Posterior cingulate gyrus (tissue), 11 donors: ENCODE measurements around the gene S1PR2.
"Not testable (repeated sequence)": the region's sequence is repeated elsewhere in the genome, so short reads cannot be mapped to it uniquely, and the experiment has no call there.

Experiments used
- DNase-seq, 10 donors: peaks; one replicate each; pipeline versions ENCODE4 v3.0.0 to v3.0.0-alpha.2; 2020 to 2021; ENCODE audit warnings: mixed read lengths in 3 of 10
- intact Hi-C: fragments of 100-400 bp; cut with DNase I; formaldehyde crosslinking; loops from one replicate; pipeline ENCODE4 v1.15.1; 2023

Gene S1PR2

GRCh38 chr19:10227026-10227971, 3.8 kb downstream of the S1PR2 start:
- peak; percentile 83 to 99 (median 92) for DNase-seq
- intact Hi-C loops = loop anchor here (2.0 kb wide), 1 partner anchor 32 kb away; the partner anchor contains the start of gene DNMT1

DNA sequence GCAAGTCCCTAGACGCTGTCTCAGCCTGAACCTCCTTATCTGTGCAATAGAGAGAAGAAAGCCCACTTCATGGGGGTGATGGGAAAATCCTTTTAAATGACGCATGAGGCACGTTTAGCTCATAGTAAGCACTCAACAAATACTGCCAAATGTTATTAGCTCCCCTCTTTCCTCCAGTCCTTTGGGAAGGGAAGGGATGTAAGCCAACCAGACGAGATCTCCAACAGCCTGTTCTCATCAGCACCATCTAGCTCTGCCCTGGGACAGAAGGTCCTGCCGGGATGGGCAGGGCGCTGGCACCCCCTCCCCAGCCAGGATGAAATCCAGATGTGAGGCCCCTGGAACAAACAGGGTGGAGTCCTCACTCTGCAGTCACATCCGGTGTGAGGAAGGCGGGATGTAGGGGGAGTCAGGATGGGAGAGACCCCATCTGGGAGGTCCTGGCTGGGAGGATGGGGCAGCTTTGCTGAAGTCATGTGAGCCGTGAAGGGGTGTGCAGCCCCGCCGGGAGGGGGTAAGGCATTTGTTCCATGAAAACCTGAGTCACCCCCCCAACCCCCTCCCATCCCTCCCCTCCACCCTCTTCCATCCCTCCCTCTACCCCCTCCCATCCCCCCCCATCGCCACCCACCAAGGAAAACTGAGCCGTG, 4.6 kb downstream of the S1PR2 start:
- peak in 6 of 10 donors; percentile 9 to 79 (median 42) for DNase-seq

GRCh38 chr19:10226021-10226375, 5.1 kb downstream of the S1PR2 start:
- intact Hi-C loops = loop anchor here (2.0 kb wide), 1 partner anchor 31 kb away; the partner anchor contains the start of gene DNMT1
- DNase-seq = no peak

More for the DNA sequence above, 4.6 kb downstream of the S1PR2 start:
- intact Hi-C loops = loop anchor here (2.0 kb wide), 1 partner anchor 32 kb away; the partner anchor contains the start of gene DNMT1

GRCh38 chr19:10224337-10224736, 6.8 kb downstream of the S1PR2 start:
- intact Hi-C loops = no loop called here
- peak in 1 of 10 donors; percentile 83 for DNase-seq

GRCh38 chr19:10223488-10224213, 7.5 kb downstream of the S1PR2 start:
- no peak for DNase-seq
- intact Hi-C loops = no loop called here

- intact Hi-C loops = no loop called here
- no peak for DNase-seq
Observed at GRCh38 chr19:10222201-10222890, 8.8 kb downstream of the S1PR2 start.

DNA sequence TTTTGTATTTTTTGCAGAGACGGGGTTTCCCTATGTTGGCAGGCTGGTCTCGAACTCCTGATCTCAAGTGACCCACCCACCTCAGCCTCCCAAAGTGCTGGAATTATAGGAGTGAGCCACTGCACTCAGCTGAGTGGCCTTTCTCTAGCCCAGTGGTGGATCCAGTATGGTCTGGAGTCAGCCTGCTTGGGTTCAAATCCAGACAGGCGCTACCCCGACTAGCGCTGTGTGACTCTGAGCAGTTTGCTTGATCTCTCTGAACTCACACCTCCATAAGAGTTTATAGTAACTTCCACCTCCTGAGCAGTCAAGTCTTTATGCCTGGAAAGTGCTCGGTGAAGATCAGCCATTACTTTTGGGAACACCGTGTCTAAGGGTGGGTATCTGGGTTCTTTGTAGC, 10.4 kb downstream of the S1PR2 start:
- DNase-seq = no peak
- intact Hi-C loops = no loop called here

DNA sequence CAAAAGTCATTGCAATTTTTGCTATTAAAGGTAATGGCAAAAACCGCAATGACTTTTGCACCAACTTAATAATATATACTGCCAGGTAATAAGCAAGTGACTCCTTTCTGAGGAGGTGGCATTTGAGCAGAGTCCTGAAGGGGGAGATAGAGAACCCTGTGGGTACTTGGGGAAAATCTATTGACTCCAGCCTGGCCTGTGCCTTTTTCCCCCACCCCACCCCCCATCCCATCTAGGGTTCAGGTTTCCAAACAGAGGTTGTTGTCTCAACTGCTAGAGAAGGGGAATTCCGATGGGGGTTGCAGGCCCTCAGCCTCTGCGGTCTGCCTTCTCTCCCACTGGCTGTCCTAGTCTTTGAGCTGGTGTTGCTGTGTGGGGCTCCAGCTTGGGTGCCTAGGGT, 11.5 kb downstream of the S1PR2 start:
- no peak for DNase-seq
- intact Hi-C loops = no loop called here

DNA sequence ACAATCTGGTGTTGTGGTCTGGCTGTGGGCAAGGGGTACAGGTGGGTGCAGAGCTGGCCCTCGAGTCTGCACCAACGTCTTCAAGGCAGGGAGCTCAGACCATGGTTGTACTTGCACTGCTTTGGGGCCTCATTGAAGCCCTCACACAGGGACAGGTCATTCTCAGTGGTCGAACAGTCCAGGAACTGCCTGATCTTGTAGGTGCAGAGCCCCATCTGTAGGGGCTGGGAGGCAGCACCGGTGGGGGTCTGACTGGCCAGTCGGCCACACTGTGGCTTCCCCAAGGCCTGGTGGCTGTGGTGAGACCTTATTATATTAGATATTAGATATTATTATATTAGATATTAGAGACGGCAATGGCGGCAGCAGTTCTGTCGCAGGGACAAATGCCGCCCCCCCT, 14.0 kb downstream of the S1PR2 start:
- no peak for DNase-seq
- intact Hi-C loops = no loop called here

DNA sequence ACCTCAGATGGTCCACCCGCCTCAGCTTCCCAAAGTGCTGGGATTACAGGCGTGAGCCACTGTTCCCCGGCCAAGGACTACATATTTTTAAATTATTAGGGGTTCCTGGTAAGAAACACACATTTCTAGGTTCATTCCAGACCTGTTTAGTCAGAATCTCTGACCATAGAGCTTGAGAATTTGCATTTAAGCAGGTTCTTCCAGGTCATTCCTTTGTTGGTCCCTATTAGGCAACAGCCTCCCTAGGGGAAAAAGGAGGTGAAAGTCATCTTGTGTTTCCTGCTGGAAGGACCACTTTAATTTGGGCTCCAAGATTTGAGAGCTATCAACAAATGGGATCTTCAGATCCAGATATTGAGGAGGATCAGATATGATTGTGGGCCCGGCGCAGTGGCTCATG, 16.3 kb downstream of the S1PR2 start:
- no peak for DNase-seq
- intact Hi-C loops = no loop called here

GRCh38 chr19:10211691-10212090, 19.4 kb downstream of the S1PR2 start:
- no peak for DNase-seq
- intact Hi-C loops = no loop called here

DNA sequence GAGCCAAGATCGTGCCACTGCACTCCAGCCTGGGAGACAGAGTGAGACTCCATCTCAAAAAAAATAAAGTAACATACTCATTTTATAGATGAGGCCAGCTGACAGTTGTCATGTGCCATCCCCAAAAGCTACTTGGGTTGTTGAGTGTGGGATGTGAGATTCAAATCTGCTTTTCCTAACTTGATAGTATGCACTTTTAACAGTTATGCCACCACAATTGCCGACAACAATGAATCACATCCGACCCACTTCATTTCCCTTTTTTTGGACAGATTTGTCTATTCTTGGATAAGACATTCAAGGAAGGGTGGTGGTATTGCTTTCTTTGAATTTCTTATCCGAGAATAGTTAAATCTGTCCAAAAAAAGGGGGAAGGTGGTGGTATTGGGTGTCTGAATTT, 20.1 kb downstream of the S1PR2 start:
- no peak for DNase-seq
- intact Hi-C loops = no loop called here

DNA sequence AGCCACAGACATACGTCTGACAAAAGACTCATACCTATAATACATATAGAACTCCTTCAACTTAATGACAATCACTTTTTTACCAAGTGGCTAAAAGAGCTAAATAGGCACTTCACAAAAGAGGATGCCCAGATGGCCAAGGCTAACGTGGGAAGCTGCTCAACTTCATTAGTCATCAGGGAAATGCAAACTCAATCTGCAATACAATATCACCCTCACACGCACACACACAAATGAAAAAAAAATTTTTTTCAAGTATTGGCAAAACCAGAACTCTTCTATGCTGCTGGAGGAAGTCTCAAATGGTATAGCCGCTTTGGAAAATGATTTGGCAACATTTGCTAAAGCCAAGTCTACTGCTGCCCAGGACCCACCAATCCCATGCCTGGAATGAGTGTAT, 21.8 kb downstream of the S1PR2 start:
- intact Hi-C loops = no loop called here
- peak in 1 of 10 donors; percentile 8 for DNase-seq

DNA sequence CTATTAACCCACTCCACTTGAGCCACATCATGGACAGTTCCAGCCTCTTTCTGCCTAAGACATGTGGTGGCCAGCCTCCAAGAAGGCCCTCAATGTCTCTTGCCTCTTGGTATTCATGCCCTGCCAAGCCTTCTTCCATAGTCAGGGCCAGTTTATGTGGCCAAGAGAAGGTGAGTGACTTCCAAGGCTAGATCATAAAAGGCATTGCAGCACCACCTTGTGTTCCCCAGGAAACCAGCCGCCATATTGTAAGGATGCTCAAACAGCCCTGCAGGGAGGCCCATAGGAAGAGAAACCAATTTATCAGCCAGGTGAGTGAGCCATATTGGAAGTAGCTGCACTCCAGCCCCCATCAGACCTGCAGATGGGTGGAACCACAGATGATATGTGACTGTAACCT, 24.1 kb downstream of the S1PR2 start:
- no peak for DNase-seq
- intact Hi-C loops = no loop called here

GRCh38 chr19:10206226-10206885, 24.8 kb downstream of the S1PR2 start:
- DNase-seq = no peak
- intact Hi-C loops = no loop called here

GRCh38 chr19:10205636-10206035, 25.5 kb downstream of the S1PR2 start:
- DNase-seq = no peak
- intact Hi-C loops = no loop called here

- DNase-seq = no peak
- intact Hi-C loops = no loop called here
Observed at GRCh38 chr19:10203686-10204085, 27.4 kb downstream of the S1PR2 start.

DNA sequence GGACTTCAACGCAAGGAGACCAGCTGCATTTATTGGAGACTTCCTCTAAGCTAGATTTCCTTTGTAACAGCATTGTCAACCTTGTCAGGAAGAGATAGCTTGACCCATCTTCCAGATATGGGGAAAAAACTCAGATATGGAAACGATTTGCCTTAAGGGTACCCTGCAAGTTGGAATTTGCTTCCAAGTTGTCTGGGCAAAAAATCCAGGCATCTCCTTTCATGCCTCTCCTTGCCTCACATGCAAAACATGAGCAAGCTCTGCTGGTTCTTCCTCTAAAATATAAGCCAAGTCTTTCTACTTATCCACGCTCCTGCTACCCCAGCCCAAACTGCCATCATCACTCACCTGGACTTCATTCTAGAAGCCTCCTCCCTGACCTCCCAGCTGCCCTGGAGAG, 30.0 kb downstream of the S1PR2 start:
- no peak for DNase-seq
- intact Hi-C loops = no loop called here

- DNase-seq = not testable (repeated sequence)
Observed at GRCh38 chr19:10200101-10200500, 31.0 kb downstream of the S1PR2 start.

More at GRCh38 chr19:10200101-10200500, 31.0 kb downstream of the S1PR2 start:
- intact Hi-C loops = not testable (repeated sequence)
